Osteocyte (in vitro differentiated cells): ENCODE data around the gene ZMYND11. TPM values are rescaled to one million over a fixed set of nuclear protein-coding genes. Genes with fewer than 3 reads are reported as not detected.
A peak's percentile ranks its signal among the peaks of the same experiment; 100 is the strongest.

Experiments used
- DNase-seq: peaks from one replicate; pipeline ENCODE4 v3.0.0; 2021; ENCODE audit warnings: mixed read lengths; ENCODE audit not compliant: unreplicated experiment; ENCODE audit errors: extremely low spot score
- H3K27ac Mint-ChIP-seq: one replicate; pipeline ENCODE4 v1.8.0; 2021; ENCODE audit warnings: mild to moderate bottlenecking, mixed read lengths; ENCODE audit not compliant: unreplicated experiment
- H3K27me3 Mint-ChIP-seq: one replicate; pipeline ENCODE4 v1.8.0; 2021; ENCODE audit warnings: mixed read lengths; ENCODE audit not compliant: unreplicated experiment
- H3K36me3 Mint-ChIP-seq: one replicate; pipeline ENCODE4 v1.8.0; 2021; ENCODE audit warnings: mixed read lengths; ENCODE audit not compliant: unreplicated experiment
- H3K4me1 Mint-ChIP-seq: one replicate; pipeline ENCODE4 v1.8.0; 2021; ENCODE audit warnings: mixed read lengths; ENCODE audit not compliant: unreplicated experiment
- H3K4me3 Mint-ChIP-seq: one replicate; pipeline ENCODE4 v1.8.0; 2021; ENCODE audit warnings: mild to moderate bottlenecking, moderate library complexity, mixed read lengths; ENCODE audit not compliant: unreplicated experiment
- H3K9me3 Mint-ChIP-seq: one replicate; pipeline ENCODE4 v1.8.0; 2021; ENCODE audit warnings: mixed read lengths; ENCODE audit not compliant: unreplicated experiment
- CTCF ChIP-seq: fragments of 200-600 bp; sonication (generic); IDR thresholded peaks from 2 replicates; pipeline ENCODE4 v1.5.0; 2021; ENCODE audit warnings: antibody characterized with exemption, mild to moderate bottlenecking, moderate library complexity
- total RNA-seq: library from RNA; stranded (reverse); gene quantifications from 2 replicates; pipeline ENCODE4 v1.2.1, GENCODE V29; 2021

Gene ZMYND11
- total RNA-seq, 1 donor from 2014 or later, result 87.8 TPM

- H3K9me3 Mint-ChIP-seq, result no peaks in the 10 kb centered on the region
- no peak for DNase-seq
- peaks cover 25% of the 10 kb centered on the region for H3K36me3 Mint-ChIP-seq
- no peak overlapping the region for H3K27ac Mint-ChIP-seq
- H3K4me3 Mint-ChIP-seq, result no peak overlapping the region
- no peaks in the 10 kb centered on the region for H3K27me3 Mint-ChIP-seq
- no peak for TF ChIP-seq CTCF
- H3K4me1 Mint-ChIP-seq, result peaks cover 25% of the 10 kb centered on the region
Observed at GRCh38 chr10:289581-289980, 154.3 kb downstream of the ZMYND11 start.

- no peak overlapping the region for H3K4me3 Mint-ChIP-seq
- H3K9me3 Mint-ChIP-seq, result no peaks in the 10 kb centered on the region
- H3K4me1 Mint-ChIP-seq, result peaks cover 25% of the 10 kb centered on the region
- TF ChIP-seq CTCF, result no peak
- H3K27ac Mint-ChIP-seq, result no peak overlapping the region
- no peak for DNase-seq
- H3K36me3 Mint-ChIP-seq, result peaks cover 24% of the 10 kb centered on the region
- no peaks in the 10 kb centered on the region for H3K27me3 Mint-ChIP-seq
Observed at GRCh38 chr10:290026-290725, 154.9 kb downstream of the ZMYND11 start.

- no peak overlapping the region for H3K27ac Mint-ChIP-seq
- DNase-seq, result no peak
- no peaks in the 10 kb centered on the region for H3K27me3 Mint-ChIP-seq
- TF ChIP-seq CTCF, result no peak
- H3K36me3 Mint-ChIP-seq, result peaks cover 8% of the 10 kb centered on the region
- no peak overlapping the region for H3K4me3 Mint-ChIP-seq
- peaks cover 21% of the 10 kb centered on the region for H3K4me1 Mint-ChIP-seq
- no peaks in the 10 kb centered on the region for H3K9me3 Mint-ChIP-seq
Observed at GRCh38 chr10:293636-294035, 158.4 kb downstream of the ZMYND11 start.

GRCh38 chr10:297567-297966, 162.3 kb downstream of the ZMYND11 start:
- Mint-ChIP-seq H3K4me1 (peaks cover 21% of the 10 kb centered on the region), H3K27me3 (no peaks in the 10 kb centered on the region), H3K4me3 (no peak overlapping the region), H3K9me3 (no peaks in the 10 kb centered on the region), H3K36me3 (peaks cover 24% of the 10 kb centered on the region), H3K27ac (peak overlapping the region; percentile 59)
- DNase-seq, result no peak
- no peak for TF ChIP-seq CTCF

GRCh38 chr10:298033-298432, 162.8 kb downstream of the ZMYND11 start:
- H3K9me3 Mint-ChIP-seq, result no peaks in the 10 kb centered on the region
- peaks cover 24% of the 10 kb centered on the region for H3K36me3 Mint-ChIP-seq
- no peak for DNase-seq
- no peak for TF ChIP-seq CTCF
- H3K27ac Mint-ChIP-seq, result peak overlapping the region; percentile 59
- H3K4me1 Mint-ChIP-seq, result peaks cover 21% of the 10 kb centered on the region
- H3K27me3 Mint-ChIP-seq, result no peaks in the 10 kb centered on the region
- no peak overlapping the region for H3K4me3 Mint-ChIP-seq
